ENCODE measurements around the gene DENND1C. TPM values are rescaled to one million over a fixed set of nuclear protein-coding genes. Genes with fewer than 3 reads are reported as not detected.

DENND1C gene
- total RNA-seq, 2 experiments from 2014 or later = 94.1 to 97.5 TPM

DNA sequence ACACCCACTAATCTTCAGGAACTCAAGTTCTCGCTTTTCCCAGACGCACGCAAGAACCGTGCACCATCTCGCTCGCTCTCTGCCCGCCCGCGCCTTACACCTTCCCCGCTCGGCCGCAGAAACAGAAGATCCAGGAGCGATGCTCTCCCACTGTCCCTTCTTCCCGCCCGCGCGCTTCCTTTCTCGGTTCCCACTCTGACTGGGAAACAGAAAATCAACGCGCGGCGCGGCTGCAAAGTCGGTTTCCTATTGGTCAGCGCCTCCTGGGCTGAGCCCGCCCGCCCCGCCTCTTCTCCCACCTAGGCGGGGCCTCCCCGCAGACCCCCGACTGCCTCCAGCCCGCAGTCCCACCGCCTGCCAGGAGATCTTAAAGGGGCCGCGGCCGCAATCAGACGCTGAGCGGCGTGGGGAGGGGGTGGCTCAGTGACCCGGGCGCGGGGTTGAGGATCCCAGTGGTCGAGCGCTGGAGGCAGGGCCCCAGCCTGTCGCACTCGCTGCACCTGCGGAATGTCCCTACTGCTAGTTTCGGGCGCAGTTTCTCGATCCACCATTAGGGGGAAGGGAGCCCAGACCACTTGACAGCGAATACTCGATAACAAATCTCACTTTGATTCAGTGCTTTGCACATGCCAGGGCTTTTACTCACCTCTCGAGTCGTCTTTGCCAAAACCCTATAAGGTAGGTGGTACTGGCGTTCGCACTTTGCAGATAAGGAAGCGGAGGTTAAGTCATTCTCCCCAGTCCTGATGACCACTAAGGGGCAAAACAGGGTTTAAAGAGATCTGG, 21.3 kb downstream of the DENND1C start:
- H3K27me3 Mint-ChIP-seq (ENCODE audit: low read depth) = no peaks in the 10 kb centered on the region
- DNase-seq = peak; percentile 98
- ChIA-PET POLR2A (interaction anchor here (2.2 kb wide), 1 partner anchor 21 kb away, joined by 17 read pairs; the partner anchor contains the start of gene DENND1C), CTCF (interaction anchor here (1.6 kb wide), 1 partner anchor 35 kb away, joined by 4 read pairs; no protein-coding TSS in a partner anchor)
- peak overlapping the region; percentile 94 for H3K4me3 Mint-ChIP-seq
- peak overlapping the region; percentile 92 for H3K27ac Mint-ChIP-seq
- H3K4me1 Mint-ChIP-seq (ENCODE audit: low read depth) = peaks cover 30% of the 10 kb centered on the region
- H3K36me3 Mint-ChIP-seq (ENCODE audit: low read depth) = peaks cover 17% of the 10 kb centered on the region
- peak; percentile 92 for ATAC-seq
- peaks cover 1% of the 10 kb centered on the region for H3K9me3 Mint-ChIP-seq (ENCODE audit: insufficient read depth)

DNA sequence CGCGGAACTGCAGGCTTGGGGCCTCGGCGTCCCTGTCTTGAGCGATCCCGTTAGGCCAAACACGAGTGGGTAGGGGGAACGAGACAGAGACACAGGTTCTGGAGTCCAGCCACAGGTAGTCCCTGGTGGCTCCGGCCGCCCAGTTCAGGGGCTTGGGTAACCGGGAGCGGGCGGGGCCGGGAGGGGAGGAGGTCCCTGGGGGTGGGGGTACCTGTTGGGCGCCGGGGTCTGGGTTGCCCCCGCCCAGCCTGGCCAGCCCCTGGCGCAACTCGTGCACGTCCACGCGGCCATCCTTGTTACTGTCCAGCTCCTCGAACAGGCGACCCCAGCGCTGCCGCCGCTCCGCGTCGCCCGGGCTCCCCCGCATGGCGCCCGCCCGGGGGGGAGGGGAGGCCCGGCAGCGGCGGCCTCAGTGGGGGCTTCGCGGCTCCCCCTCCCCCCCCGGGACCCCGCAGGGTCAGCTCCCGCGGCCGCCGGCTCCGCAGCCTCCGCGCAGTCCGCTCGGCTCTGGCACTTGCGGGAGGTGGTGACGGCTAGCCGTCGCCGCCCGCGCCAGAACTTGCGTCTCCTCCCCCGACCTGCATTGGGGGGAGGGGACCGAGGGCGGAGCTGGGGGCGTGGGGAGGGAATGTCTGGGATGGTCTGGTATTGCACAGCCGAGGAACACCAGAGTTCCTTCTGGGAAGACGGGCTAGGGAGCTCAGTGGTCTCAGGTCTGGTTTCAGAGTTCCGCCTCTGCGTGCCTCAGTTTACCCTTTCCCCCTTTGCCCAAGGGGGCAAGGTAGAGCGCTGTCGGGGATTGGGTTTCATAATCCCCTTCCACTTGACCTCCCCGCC, 22.1 kb downstream of the DENND1C start, which contains the start of gene SLC25A23:
Gene SLC25A23 (minus strand): TSS at position 531 of the 837 bp plus-strand sequence. CDS start 164 bp downstream, at position 367.
- Mint-ChIP-seq H3K27ac (peak within 1 kb of the TSS; percentile 92), H3K4me1 (ENCODE audit: low read depth) (peaks cover 27% of the 10 kb centered on the region), H3K27me3 (ENCODE audit: low read depth) (no peaks in the 10 kb centered on the region), H3K9me3 (ENCODE audit: insufficient read depth) (peaks cover 6% of the 10 kb centered on the region), H3K4me3 (peak within 1 kb of the TSS; percentile 94), H3K36me3 (ENCODE audit: low read depth) (peaks cover 25% of the 10 kb centered on the region)
- ChIA-PET POLR2A (interaction anchor here (0.5 to 2.2 kb wide), 3 partner anchors 22 to 38 kb away, joined by 3 to 17 read pairs (median 4); partner anchors contain the start of gene DENND1C), CTCF (interaction anchor here (1.6 kb wide), 1 partner anchor 34 kb away, joined by 4 read pairs; no protein-coding TSS in a partner anchor)
- peak; percentile 40 for ATAC-seq
- DNase-seq = peak; percentile 70

DNA sequence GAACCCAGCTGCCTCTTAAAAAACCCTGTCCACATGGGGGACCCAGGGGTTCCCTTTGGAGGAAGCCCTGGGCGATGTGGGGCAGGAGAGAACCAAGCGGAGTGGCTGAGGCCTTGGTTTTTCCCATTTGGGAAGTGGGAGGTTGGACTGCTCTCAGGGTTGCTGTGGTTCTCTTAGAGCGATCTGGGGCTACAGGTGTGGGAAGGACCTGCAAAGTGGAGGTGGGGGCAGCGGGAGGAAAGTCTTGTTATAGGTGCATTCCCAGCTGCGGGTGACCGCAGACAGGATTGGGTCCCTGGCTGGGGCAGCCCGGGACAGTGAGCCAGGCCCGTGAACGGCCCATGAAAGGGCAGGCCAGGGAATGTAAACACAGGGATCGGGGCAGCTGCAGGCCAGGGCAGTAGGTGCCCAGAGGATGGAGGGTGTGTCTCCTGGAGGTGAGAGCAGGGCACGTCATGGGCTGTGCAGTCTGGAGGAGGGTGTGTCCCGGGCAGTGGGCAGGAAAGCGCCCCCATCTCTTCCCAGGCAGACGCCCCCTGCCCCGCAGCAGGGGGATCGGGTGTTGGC, 22.8 kb downstream of the DENND1C start:
- CTCF ChIA-PET = interaction anchor here (1.6 kb wide), 1 partner anchor 34 kb away, joined by 4 read pairs; no protein-coding TSS in a partner anchor
- no peak for DNase-seq
- Mint-ChIP-seq H3K27me3 (ENCODE audit: low read depth) (no peaks in the 10 kb centered on the region), H3K27ac (peak overlapping the region; percentile 58), H3K36me3 (ENCODE audit: low read depth) (peaks cover 32% of the 10 kb centered on the region), H3K4me1 (ENCODE audit: low read depth) (peaks cover 23% of the 10 kb centered on the region), H3K9me3 (ENCODE audit: insufficient read depth) (peaks cover 6% of the 10 kb centered on the region), H3K4me3 (peak overlapping the region; percentile 77)
- POLR2A ChIA-PET = interaction anchor here (0.8 to 2.2 kb wide), 2 partner anchors 23 to 38 kb away, joined by 4 to 17 read pairs; partner anchors contain the start of gene DENND1C
- no peak for ATAC-seq

DNA sequence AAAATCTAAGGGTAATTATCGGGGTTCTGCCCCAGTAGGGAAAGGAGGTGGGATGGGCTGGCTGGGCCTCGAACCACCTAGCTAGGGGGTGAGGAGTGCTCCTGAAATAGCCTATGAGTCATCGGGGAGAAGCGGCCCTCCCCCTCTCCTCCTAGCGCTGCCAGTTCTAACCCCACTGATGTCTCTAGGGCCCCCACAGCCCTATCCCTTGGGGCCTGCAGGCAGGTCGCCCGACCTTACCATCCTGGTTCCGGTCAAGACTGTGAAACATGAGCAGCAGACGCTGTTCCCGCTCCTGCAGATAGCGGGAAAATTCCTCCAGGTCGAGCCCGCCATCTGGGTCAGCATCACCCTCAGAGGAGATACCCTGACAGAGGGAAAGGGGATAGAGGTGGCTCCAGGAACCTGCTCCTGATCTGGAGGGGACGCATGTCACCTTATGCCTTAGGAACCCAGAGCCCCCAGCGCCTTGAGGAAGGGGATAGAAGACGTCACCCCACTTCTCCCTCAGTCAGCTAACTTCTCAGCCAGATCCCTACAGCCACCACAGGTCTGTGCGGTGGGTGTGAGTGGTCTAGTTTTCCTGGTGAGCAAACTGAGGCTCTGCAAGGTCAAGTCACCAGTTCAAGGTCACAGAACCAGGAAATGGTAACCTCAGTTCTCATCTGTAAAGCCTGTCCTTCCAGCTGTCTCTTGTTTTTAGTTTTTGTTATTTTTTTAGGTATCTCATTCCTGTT, 23.5 kb downstream of the DENND1C start:
- H3K9me3 Mint-ChIP-seq (ENCODE audit: insufficient read depth) = peaks cover 10% of the 10 kb centered on the region

DNA sequence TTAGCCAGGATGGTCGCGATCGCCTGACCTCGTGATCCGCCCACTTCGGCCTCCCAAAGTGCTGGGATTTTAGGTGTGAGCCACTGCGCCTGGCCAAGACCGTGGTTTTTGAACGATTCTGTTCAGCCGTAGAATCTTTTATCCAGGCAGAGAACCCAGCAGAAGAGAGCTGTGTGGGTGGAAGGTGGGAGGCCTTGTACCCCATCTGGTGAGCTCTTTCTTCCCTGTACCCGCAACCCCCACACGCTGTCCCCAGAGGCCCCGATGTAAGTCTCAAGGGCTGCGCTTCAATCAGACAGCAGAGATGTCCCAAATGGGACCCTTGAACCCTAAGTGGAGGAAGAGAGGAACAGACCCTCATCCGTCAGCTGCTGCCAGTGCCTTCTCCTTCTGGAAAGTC, 25.7 kb downstream of the DENND1C start:
- ChIA-PET POLR2A (no interaction called here), CTCF (no interaction called here)
- H3K4me3 Mint-ChIP-seq = no peak overlapping the region
- H3K27ac Mint-ChIP-seq = no peak overlapping the region
- peaks cover 45% of the 10 kb centered on the region for H3K36me3 Mint-ChIP-seq (ENCODE audit: low read depth)
- H3K27me3 Mint-ChIP-seq (ENCODE audit: low read depth) = no peaks in the 10 kb centered on the region
- DNase-seq = no peak
- ATAC-seq = no peak
- H3K4me1 Mint-ChIP-seq (ENCODE audit: low read depth) = peaks cover 20% of the 10 kb centered on the region
- peaks cover 10% of the 10 kb centered on the region for H3K9me3 Mint-ChIP-seq (ENCODE audit: insufficient read depth)

More for the DNA sequence above, 23.5 kb downstream of the DENND1C start:
- Mint-ChIP-seq H3K4me1 (ENCODE audit: low read depth) (peaks cover 23% of the 10 kb centered on the region), H3K27me3 (ENCODE audit: low read depth) (no peaks in the 10 kb centered on the region), H3K4me3 (peak overlapping the region; percentile 77), H3K27ac (peak overlapping the region; percentile 58), H3K36me3 (ENCODE audit: low read depth) (peaks cover 37% of the 10 kb centered on the region)
- ChIA-PET CTCF (interaction anchor here (1.6 kb wide), 1 partner anchor 33 kb away, joined by 4 read pairs; no protein-coding TSS in a partner anchor), POLR2A (interaction anchor here (2.2 kb wide), 1 partner anchor 24 kb away, joined by 17 read pairs; the partner anchor contains the start of gene DENND1C)
- ATAC-seq (no peak), DNase-seq (no peak)

DNA sequence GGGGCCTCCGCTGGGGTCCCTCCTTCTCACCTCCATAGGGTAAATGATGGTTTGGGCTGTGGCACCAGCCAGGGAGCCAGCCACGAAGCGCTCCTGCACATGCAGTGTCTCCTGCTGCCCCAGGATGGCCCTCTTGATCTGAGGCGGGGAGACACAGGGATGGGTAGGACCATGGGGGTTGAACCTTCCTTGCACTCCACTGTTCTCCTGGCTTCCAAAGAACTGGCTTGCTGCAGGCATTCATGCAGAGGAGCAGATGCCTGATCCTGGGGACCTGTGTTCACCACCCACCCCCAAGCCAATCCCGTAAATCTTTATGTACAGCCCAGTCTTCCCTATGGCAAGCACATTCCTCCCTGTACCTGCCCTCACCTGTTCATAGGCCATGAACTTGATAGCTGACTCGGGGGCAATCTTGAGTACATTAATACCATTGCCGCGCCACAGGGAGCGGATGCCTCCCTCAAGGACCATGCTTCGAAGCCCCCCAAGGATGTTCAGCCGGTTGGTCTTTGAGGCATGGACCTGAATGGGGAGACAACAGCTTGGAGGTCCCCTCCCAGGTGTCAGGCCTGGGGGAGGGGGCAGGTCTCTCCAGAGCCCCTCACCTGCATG, 27.5 kb downstream of the DENND1C start:
- Mint-ChIP-seq H3K4me1 (ENCODE audit: low read depth) (peaks cover 13% of the 10 kb centered on the region), H3K27me3 (ENCODE audit: low read depth) (no peaks in the 10 kb centered on the region), H3K27ac (no peak overlapping the region), H3K36me3 (ENCODE audit: low read depth) (peaks cover 46% of the 10 kb centered on the region), H3K4me3 (no peak overlapping the region), H3K9me3 (ENCODE audit: insufficient read depth) (peaks cover 10% of the 10 kb centered on the region)
- ChIA-PET CTCF (no interaction called here), POLR2A (interaction anchor here (0.5 kb wide), 1 partner anchor 32 kb away, joined by 3 read pairs; no protein-coding TSS in a partner anchor)
- DNase-seq = no peak
- ATAC-seq = no peak

DNA sequence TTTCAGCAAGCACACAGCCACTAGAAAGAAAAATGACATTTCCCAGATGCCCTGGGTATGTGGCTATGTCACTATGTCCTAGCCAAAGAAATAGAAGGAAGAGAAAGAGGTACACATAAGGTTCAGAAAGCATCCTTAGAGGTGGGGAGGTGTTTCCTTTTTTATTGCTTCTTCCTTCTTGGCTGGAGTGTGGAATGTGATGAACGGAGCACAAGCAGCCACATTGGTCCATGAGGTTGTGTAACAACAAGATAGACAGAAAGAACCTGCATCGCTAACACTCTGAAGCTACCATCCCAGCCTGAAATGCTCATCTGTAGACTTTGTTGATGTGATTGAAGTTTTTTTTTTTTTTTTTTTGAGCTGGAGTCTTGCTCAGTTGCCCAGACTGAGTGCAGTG, 28.7 kb downstream of the DENND1C start:
- Mint-ChIP-seq H3K27ac (no peak overlapping the region), H3K27me3 (ENCODE audit: low read depth) (no peaks in the 10 kb centered on the region), H3K9me3 (ENCODE audit: insufficient read depth) (peaks cover 10% of the 10 kb centered on the region), H3K36me3 (ENCODE audit: low read depth) (peaks cover 46% of the 10 kb centered on the region), H3K4me3 (no peak overlapping the region), H3K4me1 (ENCODE audit: low read depth) (peaks cover 3% of the 10 kb centered on the region)
- POLR2A ChIA-PET = no interaction called here
- CTCF ChIA-PET = no interaction called here
- ATAC-seq (no peak), DNase-seq (no peak)

DNA sequence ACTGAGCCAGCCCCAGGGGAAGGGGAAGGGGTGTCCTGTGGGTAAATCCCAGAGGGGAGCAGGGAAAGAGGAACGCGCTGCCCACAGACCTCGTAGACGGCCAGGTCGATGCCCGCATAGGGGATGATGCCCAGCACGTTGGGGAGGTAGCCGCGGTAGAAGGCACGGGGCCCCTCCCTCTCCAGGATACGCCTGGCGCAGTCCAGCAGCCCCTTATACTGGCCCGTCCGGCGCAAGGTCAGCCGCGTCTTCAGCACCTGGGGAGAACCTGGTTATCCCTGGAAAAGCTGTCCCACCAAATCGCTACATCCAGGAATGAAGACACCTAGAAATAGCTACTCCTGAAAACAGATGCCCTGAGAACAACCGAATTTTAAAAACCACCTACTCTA, 29.4 kb downstream of the DENND1C start:
- ATAC-seq = no peak
- no peak for DNase-seq
- H3K27me3 Mint-ChIP-seq (ENCODE audit: low read depth) = no peaks in the 10 kb centered on the region
- peaks cover 43% of the 10 kb centered on the region for H3K36me3 Mint-ChIP-seq (ENCODE audit: low read depth)
- no peak overlapping the region for H3K27ac Mint-ChIP-seq
- H3K9me3 Mint-ChIP-seq (ENCODE audit: insufficient read depth) = peaks cover 10% of the 10 kb centered on the region
- no peak overlapping the region for H3K4me3 Mint-ChIP-seq
- CTCF ChIA-PET = no interaction called here
- POLR2A ChIA-PET = no interaction called here
- H3K4me1 Mint-ChIP-seq (ENCODE audit: low read depth) = no peaks in the 10 kb centered on the region

DNA sequence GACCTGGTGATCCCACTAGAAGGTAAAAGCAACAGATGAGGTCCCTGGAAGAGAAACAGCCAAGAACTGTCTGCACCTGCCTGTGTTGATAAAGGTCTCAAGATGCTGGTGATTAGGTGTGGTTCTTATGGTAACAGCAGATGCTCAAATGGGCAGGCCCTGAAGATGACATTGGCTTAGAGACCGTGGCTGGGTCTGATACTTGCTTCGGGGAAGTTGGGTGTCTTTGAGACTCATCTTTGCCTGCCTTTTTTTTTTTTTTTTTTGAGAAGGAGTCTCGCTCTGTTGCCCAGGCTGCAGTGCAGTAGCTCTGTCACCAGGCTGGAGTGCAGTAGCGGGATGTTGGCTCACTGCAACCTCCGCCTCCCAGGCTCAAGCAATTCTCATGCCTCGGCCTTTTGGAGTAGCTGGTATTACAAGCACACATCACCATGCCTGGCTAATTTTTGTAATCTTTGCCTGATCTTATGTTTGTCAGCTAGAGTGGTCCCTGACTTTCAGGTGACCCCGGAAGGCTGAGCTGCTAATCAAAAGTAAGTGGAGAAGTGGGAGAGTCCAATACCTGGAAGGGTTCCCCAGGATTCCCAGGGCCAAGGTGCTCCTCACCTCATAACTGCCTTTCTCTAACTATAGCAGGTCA, 29.9 kb downstream of the DENND1C start:
- ATAC-seq (no peak), DNase-seq (no peak)
- Mint-ChIP-seq H3K4me1 (ENCODE audit: low read depth) (no peaks in the 10 kb centered on the region), H3K9me3 (ENCODE audit: insufficient read depth) (peaks cover 10% of the 10 kb centered on the region), H3K27ac (no peak overlapping the region), H3K27me3 (ENCODE audit: low read depth) (no peaks in the 10 kb centered on the region), H3K36me3 (ENCODE audit: low read depth) (peaks cover 43% of the 10 kb centered on the region), H3K4me3 (no peak overlapping the region)
- ChIA-PET POLR2A (no interaction called here), CTCF (no interaction called here)

DNA sequence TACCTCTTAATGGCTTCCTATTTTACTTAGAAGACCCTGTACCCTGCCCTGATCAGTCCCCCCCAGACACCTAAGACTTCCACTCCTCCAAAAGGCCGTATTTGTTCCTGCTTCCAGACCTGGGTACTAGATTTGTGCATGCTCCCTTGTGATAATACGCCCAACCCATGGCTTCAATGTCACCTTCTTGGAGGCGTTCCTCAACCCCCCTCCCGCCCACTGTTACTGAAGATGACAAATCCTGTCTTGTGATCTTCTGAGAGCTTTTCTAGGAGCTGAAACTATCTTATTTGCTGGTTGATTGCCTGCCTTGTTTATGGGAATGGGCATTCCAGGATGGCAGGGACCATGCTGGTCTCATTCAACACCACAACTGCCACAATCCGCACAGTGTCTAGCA, 31.4 kb downstream of the DENND1C start:
- Mint-ChIP-seq H3K36me3 (ENCODE audit: low read depth) (peaks cover 30% of the 10 kb centered on the region), H3K9me3 (ENCODE audit: insufficient read depth) (peaks cover 7% of the 10 kb centered on the region), H3K4me1 (ENCODE audit: low read depth) (no peaks in the 10 kb centered on the region), H3K27me3 (ENCODE audit: low read depth) (no peaks in the 10 kb centered on the region), H3K4me3 (no peak overlapping the region), H3K27ac (no peak overlapping the region)
- DNase-seq (no peak), ATAC-seq (no peak)
- ChIA-PET CTCF (interaction anchor here (0.6 kb wide), 1 partner anchor 13 kb away, joined by 4 read pairs; no protein-coding TSS in a partner anchor), POLR2A (no interaction called here)
